GM23338 (cell line): ENCODE data around the gene EMID1. TPM values are rescaled to one million over a fixed set of nuclear protein-coding genes. Genes with fewer than 3 reads are reported as not detected.

Experiments used
- ATAC-seq: fragments of 200-7000 bp; cut with Tn5 transposase; 3 replicates; pipeline ENCODE4 v1.9.1; 2020
- DNase-seq: peaks from one replicate; pipeline ENCODE4 v3.0.0-alpha.2; 2015; ENCODE audit warnings: low spot score
- H2AFZ ChIP-seq: fragments of 200-600 bp; sonication (generic); 2 replicates; pipeline ENCODE4 v1.8.0; 2016; ENCODE audit warnings: antibody characterized with exemption, mild to moderate bottlenecking, moderate library complexity
- H3F3A ChIP-seq: fragments of 200-600 bp; sonication (generic); replicated peaks from 2 replicates; pipeline ENCODE4 v1.8.0; 2017; ENCODE audit warnings: antibody characterized with exemption, mixed run types, low read depth
- H3K27ac ChIP-seq: fragments of 200-600 bp; sonication (generic); 2 replicates; pipeline ENCODE4 v1.6.1; 2016; ENCODE audit warnings: low read depth
- H3K27me3 ChIP-seq: fragments of 200-600 bp; sonication (generic); 2 replicates; pipeline ENCODE4 v1.8.0; 2016; ENCODE audit warnings: mild to moderate bottlenecking, mixed run types, moderate library complexity; ENCODE audit not compliant: insufficient read depth
- H3K36me3 ChIP-seq: fragments of 200-600 bp; sonication (generic); 2 replicates; pipeline ENCODE4 v1.8.0; 2016; ENCODE audit warnings: mild to moderate bottlenecking; ENCODE audit not compliant: insufficient read depth
- H3K4me1 ChIP-seq: fragments of 200-600 bp; sonication (generic); 2 replicates; pipeline ENCODE4 v1.8.0; 2016; ENCODE audit warnings: mild to moderate bottlenecking, moderate library complexity; ENCODE audit not compliant: insufficient read depth
- H3K4me2 ChIP-seq: fragments of 200-600 bp; sonication (generic); 2 replicates; pipeline ENCODE4 v1.7.1; 2017; ENCODE audit warnings: mixed run types
- H3K4me3 ChIP-seq: fragments of 200-600 bp; sonication (generic); 2 replicates; pipeline ENCODE4 v1.6.1; 2016; ENCODE audit warnings: mixed run types
- H3K79me2 ChIP-seq: fragments of 200-600 bp; sonication (generic); replicated peaks from 2 replicates; pipeline ENCODE4 v1.8.0; 2017; ENCODE audit warnings: mild to moderate bottlenecking; ENCODE audit not compliant: insufficient read depth
- H3K9me2 ChIP-seq: fragments of 200-600 bp; sonication (generic); 2 replicates; pipeline ENCODE4 v1.8.0; 2017; ENCODE audit not compliant: insufficient read depth
- H4K20me1 ChIP-seq: fragments of 200-600 bp; sonication (generic); replicated peaks from 2 replicates; pipeline ENCODE4 v1.8.0; 2017; ENCODE audit warnings: mild to moderate bottlenecking; ENCODE audit not compliant: insufficient read depth
- H3K27ac Mint-ChIP-seq: 2 replicates; pipeline ENCODE4 v1.8.0; 2020; ENCODE audit warnings: inconsistent platforms, mild to moderate bottlenecking, moderate library complexity, mixed read lengths
- H3K27me3 Mint-ChIP-seq: 3 replicates; pipeline ENCODE4 v1.8.0; 2022; ENCODE audit warnings: low read depth, mild to moderate bottlenecking, moderate library complexity, mixed read lengths, inconsistent platforms; ENCODE audit not compliant: insufficient read depth, poor library complexity
- H3K36me3 Mint-ChIP-seq: 3 replicates; pipeline ENCODE4 v1.8.0; 2021; ENCODE audit warnings: low read depth, mild to moderate bottlenecking, inconsistent platforms, moderate library complexity, mixed read lengths
- H3K4me1 Mint-ChIP-seq: 3 replicates; pipeline ENCODE4 v1.8.0; 2020; ENCODE audit warnings: mild to moderate bottlenecking, inconsistent platforms, mixed read lengths
- H3K4me3 Mint-ChIP-seq: 3 replicates; pipeline ENCODE4 v1.8.0; 2021; ENCODE audit warnings: moderate library complexity, mild to moderate bottlenecking, inconsistent platforms, mixed read lengths
- H3K9me3 Mint-ChIP-seq: 3 replicates; pipeline ENCODE4 v1.8.0; 2020; ENCODE audit warnings: moderate library complexity, mild to moderate bottlenecking, inconsistent platforms, mixed read lengths
- CREB1 ChIP-seq: fragments of 250-450 bp; sonication (Bioruptor Pico); IDR thresholded peaks from 2 replicates; pipeline ENCODE4 v1.5.0; 2020; ENCODE audit warnings: low read depth, mild to moderate bottlenecking, moderate library complexity
- ETS1 ChIP-seq: IDR thresholded peaks from 2 replicates; pipeline ENCODE4 v1.6.1; 2016; ENCODE audit warnings: antibody characterized with exemption
- EZH2 ChIP-seq: fragments of 200-600 bp; sonication (generic); IDR thresholded peaks from one replicate; pipeline ENCODE4 v1.8.0; 2017; ENCODE audit warnings: antibody characterized with exemption, mild to moderate bottlenecking, low read depth; ENCODE audit not compliant: unreplicated experiment
- EZH2phosphoT487 ChIP-seq: fragments of 200-600 bp; sonication (generic); IDR thresholded peaks from one replicate; pipeline ENCODE4 v1.8.1; 2018; ENCODE audit warnings: antibody characterized with exemption; ENCODE audit not compliant: unreplicated experiment
- JUNB ChIP-seq: IDR thresholded peaks from one replicate; pipeline ENCODE4 v1.6.1; 2016; ENCODE audit warnings: antibody characterized with exemption; ENCODE audit not compliant: unreplicated experiment
- NANOG ChIP-seq: IDR thresholded peaks from 2 replicates; pipeline ENCODE4 v1.6.1; 2016; ENCODE audit warnings: antibody characterized with exemption, borderline replicate concordance
- POLR2AphosphoS5 ChIP-seq: IDR thresholded peaks from 2 replicates; pipeline ENCODE4 v1.6.1; 2016; ENCODE audit warnings: antibody characterized with exemption, low read depth
- STAT1 ChIP-seq: IDR thresholded peaks from one replicate; pipeline ENCODE4 v1.6.1; 2016; ENCODE audit warnings: antibody characterized with exemption; ENCODE audit not compliant: unreplicated experiment
- ZNF114 ChIP-seq: fragments of 250-450 bp; sonication (Bioruptor Pico); IDR thresholded peaks from 2 replicates; pipeline ENCODE4 v1.5.0; 2020; ENCODE audit warnings: mild to moderate bottlenecking, moderate library complexity
- ZNF331 ChIP-seq: fragments of 250-450 bp; sonication (Bioruptor Pico); IDR thresholded peaks from 2 replicates; pipeline ENCODE4 v1.5.0; 2020; ENCODE audit warnings: low read depth, mild to moderate bottlenecking, moderate library complexity
- ZNF462 ChIP-seq: fragments of 250-450 bp; sonication (Bioruptor Pico); IDR thresholded peaks from 2 replicates; pipeline ENCODE4 v1.5.0; 2020; ENCODE audit warnings: mild to moderate bottlenecking, moderate library complexity
- polyA plus RNA-seq: library from polyadenylated mRNA; unstranded; fragments of >200 nt; fragmentation: Nextera tagmentation; extraction: Ambion mirVana; gene quantifications from 2 replicates; pipeline ENCODE4 v1.2.1, GENCODE V29; 2016
- total RNA-seq: library from RNA; depleted of rRNA; stranded (reverse); fragments of >200 nt; shearing (Covaris generic); gene quantifications from 2 replicates; pipeline ENCODE4 v1.2.3, GENCODE V29; 2014
- TF ChIP-seq, protein P1 (sequence below), 2 experiments: fragments of 200-600 bp in 1 of 2; sonication (generic) in 1 of 2; conservative IDR thresholded peaks; 2 replicates each; pipeline versions ENCODE4 v1.5.1 to v1.6.1; 2016 to 2017; ENCODE audit warnings: antibody characterized with exemption in 2 of 2, low read depth in 2 of 2, mild to moderate bottlenecking in 2 of 2, moderate library complexity in 1 of 2
- TF ChIP-seq, protein P2 (sequence below): IDR thresholded peaks from one replicate; pipeline ENCODE4 v1.6.1; 2018; ENCODE audit warnings: antibody characterized with exemption; ENCODE audit not compliant: unreplicated experiment

Gene EMID1
- total and polyA plus RNA-seq, 2 experiments from 2014 or later: 3.0 to 13.4 TPM

- Histone ChIP-seq H2AFZ (no peak overlapping the region), H3K4me2 (no peak overlapping the region), H3K27me3 (no peaks in the 10 kb centered on the region), H3K36me3 (no peaks in the 10 kb centered on the region), H3F3A (no peaks in the 10 kb centered on the region), H3K4me3 (no peak overlapping the region), H4K20me1 (no peaks in the 10 kb centered on the region), H3K79me2 (no peaks in the 10 kb centered on the region), H3K9me2 (0 out of 2 replicates have a peak, but pooled peaks cover 3% of the 10 kb centered on the region), H3K27ac (no peak overlapping the region), H3K4me1 (no peaks in the 10 kb centered on the region)
- Mint-ChIP-seq H3K4me3 (no peak overlapping the region), H3K27me3 (peaks cover 12% of the 10 kb centered on the region), H3K36me3 (peaks cover 6% of the 10 kb centered on the region; the same call in 2 of the 3 replicates), H3K4me1 (no peaks in the 10 kb centered on the region), H3K27ac (no peak overlapping the region), H3K9me3 (peaks cover 22% of the 10 kb centered on the region)
- ATAC-seq (no peak), DNase-seq (no peak)
- TF ChIP-seq, protein P1, sequence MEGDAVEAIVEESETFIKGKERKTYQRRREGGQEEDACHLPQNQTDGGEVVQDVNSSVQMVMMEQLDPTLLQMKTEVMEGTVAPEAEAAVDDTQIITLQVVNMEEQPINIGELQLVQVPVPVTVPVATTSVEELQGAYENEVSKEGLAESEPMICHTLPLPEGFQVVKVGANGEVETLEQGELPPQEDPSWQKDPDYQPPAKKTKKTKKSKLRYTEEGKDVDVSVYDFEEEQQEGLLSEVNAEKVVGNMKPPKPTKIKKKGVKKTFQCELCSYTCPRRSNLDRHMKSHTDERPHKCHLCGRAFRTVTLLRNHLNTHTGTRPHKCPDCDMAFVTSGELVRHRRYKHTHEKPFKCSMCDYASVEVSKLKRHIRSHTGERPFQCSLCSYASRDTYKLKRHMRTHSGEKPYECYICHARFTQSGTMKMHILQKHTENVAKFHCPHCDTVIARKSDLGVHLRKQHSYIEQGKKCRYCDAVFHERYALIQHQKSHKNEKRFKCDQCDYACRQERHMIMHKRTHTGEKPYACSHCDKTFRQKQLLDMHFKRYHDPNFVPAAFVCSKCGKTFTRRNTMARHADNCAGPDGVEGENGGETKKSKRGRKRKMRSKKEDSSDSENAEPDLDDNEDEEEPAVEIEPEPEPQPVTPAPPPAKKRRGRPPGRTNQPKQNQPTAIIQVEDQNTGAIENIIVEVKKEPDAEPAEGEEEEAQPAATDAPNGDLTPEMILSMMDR (conservative IDR thresholded peaks at IDR 0.05; ENCODE audit: low read depth in 2 of 2): no peak
- TF ChIP-seq POLR2AphosphoS5 (no peak), CREB1 (CRISPR knock-in tag) (no peak), ZNF331 (CRISPR knock-in tag) (no peak), EZH2 (no peak), EZH2phosphoT487 (no peak), ETS1 (no peak), JUNB (no peak), ZNF462 (CRISPR knock-in tag) (no peak), ZNF114 (CRISPR knock-in tag) (no peak), NANOG (no peak), STAT1 (no peak)
- TF ChIP-seq, protein P2, sequence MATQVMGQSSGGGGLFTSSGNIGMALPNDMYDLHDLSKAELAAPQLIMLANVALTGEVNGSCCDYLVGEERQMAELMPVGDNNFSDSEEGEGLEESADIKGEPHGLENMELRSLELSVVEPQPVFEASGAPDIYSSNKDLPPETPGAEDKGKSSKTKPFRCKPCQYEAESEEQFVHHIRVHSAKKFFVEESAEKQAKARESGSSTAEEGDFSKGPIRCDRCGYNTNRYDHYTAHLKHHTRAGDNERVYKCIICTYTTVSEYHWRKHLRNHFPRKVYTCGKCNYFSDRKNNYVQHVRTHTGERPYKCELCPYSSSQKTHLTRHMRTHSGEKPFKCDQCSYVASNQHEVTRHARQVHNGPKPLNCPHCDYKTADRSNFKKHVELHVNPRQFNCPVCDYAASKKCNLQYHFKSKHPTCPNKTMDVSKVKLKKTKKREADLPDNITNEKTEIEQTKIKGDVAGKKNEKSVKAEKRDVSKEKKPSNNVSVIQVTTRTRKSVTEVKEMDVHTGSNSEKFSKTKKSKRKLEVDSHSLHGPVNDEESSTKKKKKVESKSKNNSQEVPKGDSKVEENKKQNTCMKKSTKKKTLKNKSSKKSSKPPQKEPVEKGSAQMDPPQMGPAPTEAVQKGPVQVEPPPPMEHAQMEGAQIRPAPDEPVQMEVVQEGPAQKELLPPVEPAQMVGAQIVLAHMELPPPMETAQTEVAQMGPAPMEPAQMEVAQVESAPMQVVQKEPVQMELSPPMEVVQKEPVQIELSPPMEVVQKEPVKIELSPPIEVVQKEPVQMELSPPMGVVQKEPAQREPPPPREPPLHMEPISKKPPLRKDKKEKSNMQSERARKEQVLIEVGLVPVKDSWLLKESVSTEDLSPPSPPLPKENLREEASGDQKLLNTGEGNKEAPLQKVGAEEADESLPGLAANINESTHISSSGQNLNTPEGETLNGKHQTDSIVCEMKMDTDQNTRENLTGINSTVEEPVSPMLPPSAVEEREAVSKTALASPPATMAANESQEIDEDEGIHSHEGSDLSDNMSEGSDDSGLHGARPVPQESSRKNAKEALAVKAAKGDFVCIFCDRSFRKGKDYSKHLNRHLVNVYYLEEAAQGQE: no peak
Measured at GRCh38 chr22:29171721-29172120, 34.0 kb upstream of the EMID1 start.
